Neural cell (in vitro differentiated cells): ENCODE data around the gene KANSL1L. TPM values are rescaled to one million over a fixed set of nuclear protein-coding genes. Genes with fewer than 3 reads are reported as not detected.

ENCODE experiments used
- H2AFZ ChIP-seq: fragments of 200-600, 300-800 bp; sonication (generic), shearing (Covaris generic); 2 replicates; pipeline ENCODE4 v1.6.0; 2014; ENCODE audit warnings: low read depth, mild to moderate bottlenecking, antibody characterized with exemption, low read length, moderate library complexity
- H3F3A ChIP-seq: fragments of 200-600 bp; shearing (Covaris generic); 2 replicates; pipeline ENCODE4 v1.6.1; 2016; ENCODE audit warnings: mild to moderate bottlenecking, moderate library complexity, mixed read lengths, antibody characterized with exemption, low read length; ENCODE audit not compliant: insufficient read depth, poor library complexity, severe bottlenecking
- H3K27ac ChIP-seq: fragments of 200-600, 300-800 bp; sonication (generic), shearing (Covaris generic); 2 replicates; pipeline ENCODE4 v1.5.1; 2014; ENCODE audit warnings: mild to moderate bottlenecking, low read length, moderate library complexity
- H3K27me3 ChIP-seq: fragments of 300-800, 200-600 bp; sonication (generic), shearing (Covaris generic); 2 replicates; pipeline ENCODE4 v1.6.0; 2014; ENCODE audit warnings: mild to moderate bottlenecking, low read depth, low read length, moderate library complexity; ENCODE audit not compliant: insufficient read depth
- H3K36me3 ChIP-seq: fragments of 300-800, 200-600 bp; sonication (generic), shearing (Covaris generic); 2 replicates; pipeline ENCODE4 v1.5.1; 2014; ENCODE audit warnings: mild to moderate bottlenecking, antibody characterized with exemption, low read length, moderate library complexity; ENCODE audit not compliant: insufficient read depth
- H3K4me2 ChIP-seq: fragments of 300-800, 200-600 bp; sonication (generic), shearing (Covaris generic); 2 replicates; pipeline ENCODE4 v1.6.0; 2014; ENCODE audit warnings: mild to moderate bottlenecking, low read length
- H3K4me3 ChIP-seq: fragments of 300-800, 200-600 bp; sonication (generic), shearing (Covaris generic); 2 replicates; pipeline ENCODE4 v1.5.1; 2014; ENCODE audit warnings: mild to moderate bottlenecking, low read length, moderate library complexity
- H3K79me2 ChIP-seq: fragments of 200-600 bp; shearing (Covaris generic); replicated peaks from 2 replicates; pipeline ENCODE4 v1.6.0; 2014; ENCODE audit warnings: mild to moderate bottlenecking, low read length, moderate library complexity; ENCODE audit not compliant: insufficient read depth
- H3K9ac ChIP-seq: fragments of 300-800, 200-600 bp; sonication (generic), shearing (Covaris generic); 2 replicates; pipeline ENCODE4 v1.6.1; 2016; ENCODE audit warnings: mild to moderate bottlenecking, low read length, mixed read lengths
- H3K9me2 ChIP-seq: fragments of 200-600 bp; shearing (Covaris generic); 2 replicates; pipeline ENCODE4 v1.6.1; 2016; ENCODE audit warnings: mild to moderate bottlenecking, low read length, mixed read lengths; ENCODE audit not compliant: insufficient read depth
- H3K9me3 ChIP-seq: fragments of 200-600, 300-800 bp; sonication (generic), shearing (Covaris generic); 2 replicates; pipeline ENCODE4 v1.6.1; 2016; ENCODE audit warnings: mild to moderate bottlenecking, mixed run types, low read length, moderate library complexity, mixed read lengths
- H4K20me1 ChIP-seq: fragments of 200-600 bp; shearing (Covaris generic); 2 replicates; pipeline ENCODE4 v1.6.1; 2016; ENCODE audit warnings: mild to moderate bottlenecking, mixed run types; ENCODE audit not compliant: insufficient read depth
- CTCF ChIP-seq: fragments of 450-650 bp; IDR thresholded peaks from 2 replicates; pipeline ENCODE4 v1.5.1; 2014; ENCODE audit warnings: antibody characterized with exemption, mild to moderate bottlenecking, moderate library complexity; ENCODE audit not compliant: poor library complexity, severe bottlenecking
- EP300 ChIP-seq: fragments of 450-650 bp; conservative IDR thresholded peaks from 2 replicates; pipeline ENCODE4 v1.6.1; 2014; ENCODE audit warnings: antibody characterized with exemption, mild to moderate bottlenecking, moderate library complexity; ENCODE audit not compliant: poor library complexity, severe bottlenecking
- EZH2 ChIP-seq: fragments of 200-600, 300-800 bp; shearing (Covaris generic), sonication (generic); IDR thresholded peaks from 2 replicates; pipeline ENCODE4 v1.6.1; 2014; ENCODE audit warnings: antibody characterized with exemption, low read length, borderline replicate concordance, mild to moderate bottlenecking; ENCODE audit not compliant: insufficient read depth, poor library complexity, severe bottlenecking
- MXI1 ChIP-seq: fragments of 450-650 bp; conservative IDR thresholded peaks from 2 replicates; pipeline ENCODE4 v1.6.1; 2014; ENCODE audit warnings: antibody characterized with exemption, mild to moderate bottlenecking; ENCODE audit not compliant: poor library complexity, severe bottlenecking
- POLR2AphosphoS5 ChIP-seq: IDR thresholded peaks from 2 replicates; pipeline ENCODE4 v1.6.1; 2012
- RAD21 ChIP-seq: fragments of 450-650 bp; conservative IDR thresholded peaks from 2 replicates; pipeline ENCODE4 v1.6.1; 2014; ENCODE audit warnings: antibody characterized with exemption, mild to moderate bottlenecking, moderate library complexity
- REST ChIP-seq: IDR thresholded peaks from 2 replicates; pipeline ENCODE4 v1.6.1; 2012; ENCODE audit warnings: borderline replicate concordance
- SMC3 ChIP-seq: fragments of 450-650 bp; conservative IDR thresholded peaks from 2 replicates; pipeline ENCODE4 v1.6.1; 2014; ENCODE audit warnings: antibody characterized with exemption, mild to moderate bottlenecking, moderate library complexity; ENCODE audit not compliant: poor library complexity
- TAF1 ChIP-seq: IDR thresholded peaks from 2 replicates; pipeline ENCODE4 v1.6.1; 2012; ENCODE audit warnings: low read depth
- polyA plus RNA-seq: library from polyadenylated mRNA; depleted of rRNA; stranded (reverse); fragments of >200 nt; gene quantifications from 2 replicates; pipeline ENCODE4 v1.2.3, GENCODE V29; 2014

Gene KANSL1L
- polyA plus RNA-seq, 1 donor from 2014 or later: 27.6 TPM

DNA sequence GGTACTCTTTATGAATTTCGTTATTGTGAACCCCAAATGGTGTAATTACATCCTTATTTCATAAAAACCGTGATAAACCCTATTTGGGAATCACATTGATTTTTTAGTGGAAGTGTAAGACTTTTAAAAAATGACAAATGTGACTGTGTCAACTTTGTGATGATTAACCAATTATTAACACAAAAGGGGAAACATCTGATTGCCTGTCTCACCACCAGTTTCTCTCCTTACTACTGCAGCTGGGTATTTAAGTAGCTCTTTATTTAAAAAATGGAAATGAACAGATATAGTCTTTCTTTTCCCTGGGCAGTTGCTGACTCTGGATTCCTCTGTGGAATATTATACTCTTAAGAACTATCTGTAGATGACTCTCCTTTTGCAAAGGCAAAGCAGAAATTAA is 180.4 kb downstream of the KANSL1L start:
- H3F3A ChIP-seq: no peaks in the 10 kb centered on the region
- no peak overlapping the region for H2AFZ ChIP-seq
- no peaks in the 10 kb centered on the region for H3K9me2 ChIP-seq
- H3K27ac ChIP-seq: peak overlapping the region; percentile 49
- no peaks in the 10 kb centered on the region for H4K20me1 ChIP-seq
- TF ChIP-seq EZH2: no peak
- no peak for TF ChIP-seq REST
- TF ChIP-seq RAD21: no peak
- no peak for TF ChIP-seq EP300
- no peak for TF ChIP-seq CTCF
- no peak for TF ChIP-seq POLR2AphosphoS5
- no peak for TF ChIP-seq TAF1
- TF ChIP-seq MXI1: no peak
- TF ChIP-seq SMC3: no peak
- H3K9ac ChIP-seq: no peak overlapping the region
- no peaks in the 10 kb centered on the region for H3K9me3 ChIP-seq
- no peaks in the 10 kb centered on the region for H3K36me3 ChIP-seq
- peak overlapping the region; percentile 22 for H3K4me3 ChIP-seq
- H3K27me3 ChIP-seq: no peaks in the 10 kb centered on the region
- H3K79me2 ChIP-seq: no peaks in the 10 kb centered on the region
- no peak overlapping the region for H3K4me2 ChIP-seq

DNA sequence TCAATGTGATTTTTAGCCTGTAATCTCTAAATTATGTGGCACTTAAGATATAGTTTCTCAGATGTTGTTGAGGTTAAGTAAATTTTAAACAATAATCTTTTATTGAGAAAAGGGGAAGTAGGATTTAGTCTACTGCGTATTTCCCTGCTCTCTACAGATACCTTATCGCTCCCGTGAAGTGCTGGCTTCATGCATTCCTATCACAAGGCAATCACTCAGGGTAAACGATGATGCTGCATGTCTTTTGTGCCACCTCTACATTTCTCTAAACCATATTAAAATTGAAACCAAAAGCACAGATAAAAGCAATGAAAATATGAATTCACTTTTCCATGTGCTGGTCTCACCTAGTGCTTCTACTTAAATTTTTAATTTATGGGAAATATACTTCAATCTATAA is 183.2 kb downstream of the KANSL1L start:
- Histone ChIP-seq H2AFZ (no peak overlapping the region), H3K4me2 (no peak overlapping the region), H3K9me2 (no peaks in the 10 kb centered on the region), H3K9me3 (no peaks in the 10 kb centered on the region), H3K27ac (no peak overlapping the region), H3K9ac (no peak overlapping the region), H3K79me2 (no peaks in the 10 kb centered on the region), H3K27me3 (no peaks in the 10 kb centered on the region), H4K20me1 (no peaks in the 10 kb centered on the region), H3K36me3 (no peaks in the 10 kb centered on the region), H3F3A (no peaks in the 10 kb centered on the region), H3K4me3 (no peak overlapping the region)
- TF ChIP-seq MXI1: no peak
- no peak for TF ChIP-seq SMC3
- no peak for TF ChIP-seq TAF1
- no peak for TF ChIP-seq EZH2
- no peak for TF ChIP-seq CTCF
- no peak for TF ChIP-seq RAD21
- TF ChIP-seq POLR2AphosphoS5: no peak
- TF ChIP-seq EP300: no peak
- no peak for TF ChIP-seq REST
